Mesenchymal stem cell (in vitro differentiated cells and primary cell): Measurements from ENCODE around the gene PMF1.
A peak's percentile ranks its signal among the peaks of the same experiment; 100 is the strongest.

Experiments
- DNase-seq: peaks from one replicate; pipeline ENCODE4 v3.0.0-alpha.2; 2013
- H2AFZ ChIP-seq: one replicate; pipeline ENCODE4 v1.6.1; 2013; ENCODE audit warnings: low read depth, mild to moderate bottlenecking, control low read depth, inconsistent platforms, low read length, moderate library complexity
- H2AK5ac ChIP-seq: 2 replicates; pipeline ENCODE4 v1.6.1; 2013; ENCODE audit warnings: low read length, moderate library complexity, mild to moderate bottlenecking, inconsistent platforms; ENCODE audit not compliant: severe bottlenecking
- H2BK120ac ChIP-seq: one replicate; pipeline ENCODE4 v1.6.1; 2013; ENCODE audit warnings: low read depth, mild to moderate bottlenecking, inconsistent platforms, low read length, moderate library complexity
- H2BK12ac ChIP-seq, 2 experiments: one replicate each; pipeline ENCODE4 v1.6.1; 2013; ENCODE audit warnings: inconsistent platforms in 2 of 2, low read length in 2 of 2, mild to moderate bottlenecking in 2 of 2, moderate library complexity in 2 of 2, control low read depth in 1 of 2
- H2BK15ac ChIP-seq: one replicate; pipeline ENCODE4 v1.6.1; 2013; ENCODE audit warnings: mild to moderate bottlenecking, low read depth, inconsistent platforms; ENCODE audit not compliant: poor library complexity, severe bottlenecking
- H2BK5ac ChIP-seq: 2 replicates; pipeline ENCODE4 v1.6.1; 2013; ENCODE audit warnings: low read depth, mild to moderate bottlenecking, low read length, control low read depth, inconsistent platforms; ENCODE audit not compliant: poor library complexity, severe bottlenecking
- H3K14ac ChIP-seq, 2 experiments: one replicate each; pipeline ENCODE4 v1.6.1; 2013; ENCODE audit warnings: inconsistent platforms in 2 of 2, low read length in 2 of 2, control low read depth in 1 of 2, mild to moderate bottlenecking in 1 of 2, moderate library complexity in 1 of 2
- H3K18ac ChIP-seq, 2 experiments: one replicate each; pipeline ENCODE4 v1.6.1; 2013; ENCODE audit warnings: inconsistent platforms in 2 of 2, low read length in 2 of 2, control low read depth in 1 of 2, low read depth in 1 of 2, mild to moderate bottlenecking in 1 of 2
- H3K23ac ChIP-seq, 2 experiments: one replicate each; pipeline ENCODE4 v1.6.1; 2013; ENCODE audit warnings: inconsistent platforms in 2 of 2, low read length in 2 of 2, mild to moderate bottlenecking in 2 of 2, moderate library complexity in 2 of 2, control low read depth in 1 of 2
- H3K27ac ChIP-seq: 2 replicates; pipeline ENCODE4 v1.5.1; 2013; ENCODE audit warnings: mild to moderate bottlenecking, moderate library complexity, low read length, control low read depth, inconsistent platforms; ENCODE audit not compliant: poor library complexity, severe bottlenecking
- H3K27me3 ChIP-seq, 2 experiments: 2 replicates each; pipeline versions ENCODE4 v1.6.1 to v1.7.0; 2013; ENCODE audit warnings: low read length in 2 of 2, mild to moderate bottlenecking in 2 of 2, moderate library complexity in 2 of 2, control low read depth in 1 of 2, inconsistent platforms in 1 of 2; ENCODE audit not compliant: control insufficient read depth in 1 of 2, insufficient read depth in 1 of 2
- H3K36me3 ChIP-seq, 2 experiments: 2 replicates each; pipeline versions ENCODE4 v1.6.1 to v1.7.0; 2013; ENCODE audit warnings: low read length in 2 of 2, control low read depth in 1 of 2, inconsistent platforms in 1 of 2, low read depth in 1 of 2, mild to moderate bottlenecking in 1 of 2; ENCODE audit not compliant: insufficient read depth in 2 of 2, control insufficient read depth in 1 of 2
- H3K4ac ChIP-seq, 2 experiments: one replicate each; pipeline ENCODE4 v1.6.1; 2013; ENCODE audit warnings: inconsistent platforms in 2 of 2, low read length in 2 of 2, mild to moderate bottlenecking in 2 of 2, moderate library complexity in 2 of 2, control low read depth in 1 of 2, low read depth in 1 of 2
- H3K4me1 ChIP-seq: 2 replicates; pipeline ENCODE4 v1.6.1; 2013; ENCODE audit warnings: low read depth, low read length, control low read depth; ENCODE audit not compliant: control insufficient read depth, insufficient read depth
- H3K4me2 ChIP-seq: 2 replicates; pipeline ENCODE4 v1.6.1; 2013; ENCODE audit warnings: low read length, mild to moderate bottlenecking, inconsistent platforms; ENCODE audit not compliant: poor library complexity, severe bottlenecking
- H3K4me3 ChIP-seq, 2 experiments: 2 replicates each; pipeline versions ENCODE4 v1.5.1 to v1.7.0; 2013; ENCODE audit warnings: low read length in 2 of 2, mild to moderate bottlenecking in 2 of 2, control low read depth in 1 of 2, low read depth in 1 of 2; ENCODE audit not compliant: insufficient read depth in 1 of 2
- H3K79me1 ChIP-seq: replicated peaks from 2 replicates; pipeline ENCODE4 v1.6.1; 2013; ENCODE audit warnings: mild to moderate bottlenecking, control low read depth, low read length, inconsistent platforms; ENCODE audit not compliant: poor library complexity, severe bottlenecking
- H3K9ac ChIP-seq: 2 replicates; pipeline ENCODE4 v1.7.0; 2013; ENCODE audit warnings: mild to moderate bottlenecking, low read length, moderate library complexity
- H3K9me3 ChIP-seq: 2 replicates; pipeline ENCODE4 v1.7.0; 2013; ENCODE audit warnings: mild to moderate bottlenecking, low read length; ENCODE audit not compliant: control insufficient read depth
- H4K8ac ChIP-seq: one replicate; pipeline ENCODE4 v1.6.1; 2013; ENCODE audit warnings: inconsistent platforms, mild to moderate bottlenecking, low read length, moderate library complexity
- H4K91ac ChIP-seq: one replicate; pipeline ENCODE4 v1.6.1; 2013; ENCODE audit warnings: mild to moderate bottlenecking, low read length, inconsistent platforms
- WGBS: methylation state at CpG from one replicate; pipeline ENCODE4 v1.1.7; 2013; ENCODE audit warnings: mixed read lengths; 5-methylcytosine and 5-hydroxymethylcytosine counted together

Gene PMF1

DNA sequence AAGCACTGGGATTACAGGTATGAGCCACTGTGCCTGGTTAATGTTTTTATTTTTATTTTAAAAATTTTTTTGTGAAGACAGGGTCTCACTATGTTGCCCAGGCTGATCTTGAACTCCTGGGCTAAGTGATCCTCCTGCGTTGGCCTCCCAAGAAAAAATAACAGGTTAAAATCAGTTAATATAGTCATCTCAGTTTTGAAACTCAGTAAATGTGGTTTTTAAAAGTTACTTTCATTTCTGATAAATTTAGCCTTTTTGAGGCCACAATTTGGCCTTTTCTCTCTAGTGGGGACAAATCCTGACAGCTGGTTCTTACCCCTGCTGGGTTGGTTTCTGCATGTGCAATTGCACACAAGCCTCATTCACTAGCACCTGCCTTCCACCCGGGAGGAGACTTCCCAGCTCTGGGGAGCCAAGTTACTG lies 13.3 kb downstream of the PMF1 start:
- H2BK5ac ChIP-seq: no peak overlapping the region
- no peak overlapping the region for H3K4me2 ChIP-seq
- H4K91ac ChIP-seq: no peak overlapping the region
- H3K27me3 ChIP-seq: no peaks in the 10 kb centered on the region
- H3K27ac ChIP-seq: no peak overlapping the region
- H4K8ac ChIP-seq: no peak overlapping the region
- no peaks in the 10 kb centered on the region for H3K9me3 ChIP-seq
- H3K4me3 ChIP-seq: no peak overlapping the region
- H3K9ac ChIP-seq: no peak overlapping the region
- no peak overlapping the region for H2BK15ac ChIP-seq
- no peak overlapping the region for H2AK5ac ChIP-seq
- H2BK120ac ChIP-seq: no peak overlapping the region
- H3K14ac ChIP-seq: no peak overlapping the region
- peaks cover 11% of the 10 kb centered on the region for H3K79me1 ChIP-seq
- peaks cover 16% of the 10 kb centered on the region for H3K4me1 ChIP-seq
- H2AFZ ChIP-seq: no peak overlapping the region
- WGBS: no CpG with 5 or more reads among the region's 2 CpGs
- no peak overlapping the region for H3K23ac ChIP-seq
- H3K18ac ChIP-seq: no peak overlapping the region
- DNase-seq: no peak
- no peak overlapping the region for H2BK12ac ChIP-seq
- H3K4ac ChIP-seq: no peak overlapping the region
- peaks cover 28 to 49% of the 10 kb centered on the region in 2 experiments for H3K36me3 ChIP-seq

DNA sequence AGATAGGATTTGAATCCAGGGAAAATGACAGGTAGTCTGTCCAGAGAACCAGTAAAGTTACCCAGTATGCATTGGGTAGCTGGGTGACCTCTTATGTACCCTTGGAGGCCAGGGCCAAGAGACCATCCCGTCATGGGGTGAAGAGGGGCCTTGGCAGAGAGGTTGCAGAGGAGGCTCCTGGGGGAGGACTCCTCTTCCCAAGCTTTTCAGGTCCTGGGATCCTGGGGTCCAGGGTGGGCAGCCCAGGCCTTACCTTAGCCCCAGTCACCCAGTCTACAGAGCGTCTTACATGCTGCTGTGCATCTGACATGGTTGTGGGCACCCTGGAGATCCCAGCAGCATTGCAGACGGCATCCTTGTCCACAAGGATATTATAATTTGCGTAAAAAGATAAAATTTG lies 14.0 kb downstream of the PMF1 start:
- no peak overlapping the region for H3K4ac ChIP-seq
- no peak overlapping the region for H2BK15ac ChIP-seq
- H4K91ac ChIP-seq: no peak overlapping the region
- no peak overlapping the region for H3K4me3 ChIP-seq
- H3K18ac ChIP-seq: no peak overlapping the region
- no peaks in the 10 kb centered on the region for H3K9me3 ChIP-seq
- peaks cover 8% of the 10 kb centered on the region for H3K79me1 ChIP-seq
- H2AFZ ChIP-seq: no peak overlapping the region
- H3K14ac ChIP-seq: no peak overlapping the region
- H3K27me3 ChIP-seq: no peaks in the 10 kb centered on the region
- H2AK5ac ChIP-seq: no peak overlapping the region
- H3K4me1 ChIP-seq: peaks cover 14% of the 10 kb centered on the region
- no peak for DNase-seq
- no peak overlapping the region for H2BK5ac ChIP-seq
- H3K9ac ChIP-seq: no peak overlapping the region
- no peak overlapping the region for H4K8ac ChIP-seq
- no peak overlapping the region for H2BK120ac ChIP-seq
- H3K4me2 ChIP-seq: no peak overlapping the region
- H3K27ac ChIP-seq: no peak overlapping the region
- no peak overlapping the region for H2BK12ac ChIP-seq
- 96% methylated on average over 4 of the region's 4 CpGs for WGBS
- H3K23ac ChIP-seq: no peak overlapping the region
- peaks cover 26 to 43% of the 10 kb centered on the region in 2 experiments for H3K36me3 ChIP-seq

GRCh38 chr1:156228501-156228900 lies 15.7 kb downstream of the PMF1 start:
- no peak overlapping the region for H3K4ac ChIP-seq
- H3K4me3 ChIP-seq: no peak overlapping the region
- peak overlapping the region; percentile 24 for H4K8ac ChIP-seq
- H2BK5ac ChIP-seq: no peak overlapping the region
- no peak overlapping the region for H3K4me2 ChIP-seq
- H3K79me1 ChIP-seq: peaks cover 9% of the 10 kb centered on the region
- H3K14ac ChIP-seq: no peak overlapping the region
- 81% methylated on average over 5 of the region's 7 CpGs for WGBS
- H2BK120ac ChIP-seq: no peak overlapping the region
- no peak overlapping the region for H3K18ac ChIP-seq
- no peak overlapping the region for H3K9ac ChIP-seq
- no peak overlapping the region for H4K91ac ChIP-seq
- H3K4me1 ChIP-seq: peaks cover 4% of the 10 kb centered on the region
- H2BK12ac ChIP-seq: no peak overlapping the region
- no peak overlapping the region for H2AFZ ChIP-seq
- H2AK5ac ChIP-seq: no peak overlapping the region
- no peak overlapping the region for H3K27ac ChIP-seq
- H3K27me3 ChIP-seq: no peaks in the 10 kb centered on the region
- no peaks in the 10 kb centered on the region for H3K9me3 ChIP-seq
- DNase-seq: no peak
- peaks cover 28% of the 10 kb centered on the region in 2 experiments for H3K36me3 ChIP-seq
- no peak overlapping the region for H3K23ac ChIP-seq
- no peak overlapping the region for H2BK15ac ChIP-seq

GRCh38 chr1:156229809-156230472 lies 17.1 kb downstream of the PMF1 start:
- DNase-seq: no peak
- Histone ChIP-seq H3K18ac (no peak overlapping the region), H4K8ac (no peak overlapping the region), H3K23ac (no peak overlapping the region), H4K91ac (no peak overlapping the region), H2BK120ac (no peak overlapping the region), H3K4me3 (no peak overlapping the region), H3K9me3 (no peaks in the 10 kb centered on the region), H3K27me3 (no peaks in the 10 kb centered on the region), H3K36me3 (peaks cover 26 to 29% of the 10 kb centered on the region in 2 experiments), H2BK5ac (no peak overlapping the region), H2BK12ac (no peak overlapping the region), H3K9ac (no peak overlapping the region), H3K14ac (no peak overlapping the region), H3K4me2 (no peak overlapping the region), H3K27ac (no peak overlapping the region), H2BK15ac (no peak overlapping the region), H2AK5ac (no peak overlapping the region), H3K79me1 (peaks cover 9% of the 10 kb centered on the region), H2AFZ (no peak overlapping the region), H3K4ac (no peak overlapping the region), H3K4me1 (peaks cover 7% of the 10 kb centered on the region)
- WGBS: 94% methylated on average over 11 of the region's 11 CpGs
